Loucy (cell line): ENCODE data around the gene SFRP5.

ENCODE experiments used
- CTCF ChIP-seq: fragments of 200-600 bp; sonication (generic); conservative IDR thresholded peaks from 2 replicates; pipeline ENCODE4 v1.5.1; 2014; ENCODE audit warnings: mild to moderate bottlenecking, antibody characterized with exemption, low read length
- EZH2phosphoT487 ChIP-seq: fragments of 200-600 bp; IDR thresholded peaks from 2 replicates; pipeline ENCODE4 v1.6.1; 2018; ENCODE audit warnings: antibody characterized with exemption, mild to moderate bottlenecking, moderate library complexity, borderline replicate concordance

- TF ChIP-seq CTCF = no peak
- no peak for TF ChIP-seq EZH2phosphoT487
Measured at GRCh38 chr10:97759946-97760345, 11.9 kb downstream of the SFRP5 start.
